Muscle layer of duodenum (tissue), 2 donors: ENCODE measurements around the gene PLCD4.

Experiments used
- H3K27ac ChIP-seq: one replicate; pipeline ENCODE4 v1.7.0; 2013; ENCODE audit warnings: mild to moderate bottlenecking, low read length
- H3K27me3 ChIP-seq: one replicate; pipeline ENCODE4 v1.7.0; 2013; ENCODE audit warnings: low read depth, mild to moderate bottlenecking, control low read depth, low read length
- H3K36me3 ChIP-seq, 2 donors: one replicate each; pipeline ENCODE4 v1.7.0; 2013; ENCODE audit warnings: low read length in 2 of 2, control low read depth in 1 of 2, mild to moderate bottlenecking in 1 of 2; ENCODE audit not compliant: insufficient read depth in 2 of 2, control insufficient read depth in 1 of 2
- H3K4me1 ChIP-seq, 2 donors: one replicate each; pipeline ENCODE4 v1.7.0; 2013; ENCODE audit warnings: low read length in 2 of 2, mild to moderate bottlenecking in 2 of 2, control low read depth in 1 of 2, moderate library complexity in 1 of 2; ENCODE audit not compliant: insufficient read depth in 2 of 2, control insufficient read depth in 1 of 2
- H3K4me3 ChIP-seq, 2 donors: one replicate each; pipeline ENCODE4 v1.7.0; 2013; ENCODE audit warnings: low read length in 2 of 2, low read depth in 1 of 2, mild to moderate bottlenecking in 1 of 2
- H3K9me3 ChIP-seq, 2 donors: one replicate each; pipeline ENCODE4 v1.7.0; 2013; ENCODE audit warnings: low read length in 2 of 2, control low read depth in 1 of 2, mild to moderate bottlenecking in 1 of 2; ENCODE audit not compliant: control insufficient read depth in 1 of 2
- donor health status: healthy.

PLCD4 gene

DNA sequence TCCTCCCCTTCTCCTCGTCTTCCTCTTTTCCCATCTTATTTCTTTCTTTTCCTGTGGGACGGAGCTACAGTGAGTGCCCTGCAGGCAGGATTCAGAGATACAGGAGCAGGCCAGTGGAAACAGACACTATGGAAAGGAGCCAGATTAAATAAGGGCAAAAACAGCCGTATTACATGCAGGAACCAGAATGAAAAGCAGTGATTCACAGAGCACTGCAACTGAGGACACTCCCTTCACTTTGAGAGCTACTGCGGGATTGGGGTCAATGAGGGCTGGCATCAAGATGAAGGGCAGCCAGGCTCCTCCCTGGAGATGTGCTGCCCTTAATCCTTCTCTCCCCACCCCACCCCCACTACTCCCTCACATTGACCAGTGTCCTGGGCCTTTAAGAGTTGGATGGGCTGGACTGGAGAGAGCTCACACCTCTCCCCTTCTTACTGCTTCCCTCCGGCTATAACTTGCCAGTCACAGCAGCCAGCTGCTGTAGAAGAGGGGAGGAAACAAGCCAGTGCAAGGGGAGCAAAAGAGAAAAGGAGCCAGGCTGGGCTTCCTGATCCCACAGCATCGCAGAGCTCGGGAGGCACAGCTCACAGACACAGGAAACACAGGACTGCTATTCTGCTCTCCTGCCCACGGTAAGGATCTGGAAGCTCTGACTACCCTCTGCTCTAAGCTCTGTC, at the start of gene PLCD4:
Gene PLCD4, plus strand, starts transcription at position 464 of the 680 bp plus-strand sequence. CDS start 7,841 bp downstream, outside the sequence.
- H3K4me3 ChIP-seq, result peak within 1 kb of the TSS; percentile 47 to 56
- peak within 1 kb of the TSS; percentile 6 for H3K27ac ChIP-seq
- no peaks in the 10 kb centered on the region for H3K27me3 ChIP-seq
- no peaks in the 10 kb centered on the region for H3K36me3 ChIP-seq
- H3K9me3 ChIP-seq, result no peaks in the 10 kb centered on the region
- peaks cover 0 to 15% of the 10 kb centered on the region in 2 donors for H3K4me1 ChIP-seq

DNA sequence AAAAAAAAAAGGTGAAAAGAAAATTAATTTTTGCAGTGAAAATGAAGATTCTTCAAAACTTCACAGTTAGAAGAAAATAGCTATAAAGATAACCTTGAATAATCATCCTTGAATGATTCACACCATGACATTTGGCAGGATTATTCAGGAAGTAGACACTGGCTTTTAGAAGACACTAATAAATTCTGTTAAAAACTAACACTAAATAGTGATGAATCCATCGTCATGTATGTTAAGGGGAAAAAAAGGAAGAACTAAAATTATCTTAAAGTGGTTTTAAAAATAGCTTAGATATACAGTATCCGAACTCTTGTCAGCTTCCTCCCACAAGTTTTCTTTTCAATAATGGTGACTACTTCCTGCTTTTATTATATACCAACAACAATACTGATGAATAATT, 49.8 kb upstream of the PLCD4 start:
- no peaks in the 10 kb centered on the region for H3K9me3 ChIP-seq
- no peak overlapping the region for H3K4me3 ChIP-seq
- no peaks in the 10 kb centered on the region for H3K4me1 ChIP-seq
- H3K27me3 ChIP-seq, result no peaks in the 10 kb centered on the region
- peaks cover 25 to 33% of the 10 kb centered on the region in 2 donors for H3K36me3 ChIP-seq
- H3K27ac ChIP-seq, result no peak overlapping the region

DNA sequence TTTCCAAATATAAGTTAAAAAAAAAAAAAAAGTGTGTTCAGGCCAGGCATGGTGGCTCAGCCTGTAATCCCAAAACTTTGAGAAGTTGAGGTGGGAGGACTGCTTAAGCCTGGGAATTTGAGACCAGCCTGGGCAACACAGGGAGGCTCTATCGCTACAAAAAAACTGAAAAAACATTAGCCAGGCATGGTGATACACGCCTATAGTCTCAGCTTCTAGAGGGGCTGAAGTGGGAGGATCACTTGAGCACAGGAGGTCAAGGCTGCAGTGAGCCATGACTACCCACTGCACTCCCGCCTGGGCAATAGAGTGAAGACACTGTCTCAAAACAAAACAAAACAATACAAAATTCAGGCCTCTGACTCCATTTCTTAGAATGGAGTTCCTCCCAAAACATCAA, 48.7 kb upstream of the PLCD4 start:
- Histone ChIP-seq H3K9me3 (no peaks in the 10 kb centered on the region), H3K27me3 (no peaks in the 10 kb centered on the region), H3K4me1 (no peaks in the 10 kb centered on the region), H3K36me3 (peaks cover 20 to 27% of the 10 kb centered on the region in 2 donors), H3K4me3 (no peak overlapping the region), H3K27ac (no peak overlapping the region)

DNA sequence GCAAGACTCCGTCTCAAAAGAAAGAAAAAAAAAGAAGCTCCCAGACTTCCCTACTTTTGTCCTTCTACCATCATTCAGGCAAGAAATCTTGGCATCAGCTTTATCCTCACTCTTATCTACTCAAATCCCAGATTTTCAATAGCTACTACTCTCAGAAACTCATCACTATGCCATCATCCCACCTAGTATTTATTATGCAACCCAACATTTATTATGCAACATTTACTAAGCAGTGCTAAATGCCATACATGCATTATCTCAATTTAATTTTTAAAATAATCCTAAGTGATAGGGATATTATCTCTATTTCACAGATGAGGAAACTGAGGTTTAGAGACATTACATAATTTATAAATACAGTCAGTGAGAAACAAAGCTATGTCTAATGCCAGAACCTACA, 43.6 kb upstream of the PLCD4 start:
- Histone ChIP-seq H3K27ac (no peak overlapping the region), H3K36me3 (peaks cover 7 to 33% of the 10 kb centered on the region in 2 donors), H3K4me1 (peaks cover 9 to 13% of the 10 kb centered on the region in 2 donors), H3K27me3 (no peaks in the 10 kb centered on the region), H3K9me3 (no peaks in the 10 kb centered on the region), H3K4me3 (no peak overlapping the region)

DNA sequence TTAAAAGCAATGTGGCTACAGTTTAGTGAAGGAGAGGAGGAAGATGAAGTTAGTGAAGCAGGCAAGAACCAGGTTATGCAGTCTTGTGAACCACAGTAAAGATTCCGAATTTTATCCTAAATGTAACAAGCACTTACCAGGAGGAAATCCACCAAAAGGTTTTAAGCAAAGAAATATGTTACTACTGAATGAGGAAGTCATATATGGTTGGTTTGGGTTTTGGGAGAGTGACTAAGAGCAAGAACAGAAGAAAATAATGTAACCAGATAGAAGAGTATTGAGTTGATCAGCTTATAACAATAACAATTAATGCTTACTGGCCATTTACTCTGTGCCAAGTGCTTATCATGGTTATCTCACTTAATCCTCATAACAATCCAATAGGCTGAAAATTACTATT, 41.4 kb upstream of the PLCD4 start:
- Histone ChIP-seq H3K4me3 (no peak overlapping the region), H3K9me3 (no peaks in the 10 kb centered on the region), H3K36me3 (peaks cover 0 to 30% of the 10 kb centered on the region in 2 donors), H3K4me1 (peaks cover 20 to 30% of the 10 kb centered on the region in 2 donors), H3K27me3 (no peaks in the 10 kb centered on the region), H3K27ac (no peak overlapping the region)

DNA sequence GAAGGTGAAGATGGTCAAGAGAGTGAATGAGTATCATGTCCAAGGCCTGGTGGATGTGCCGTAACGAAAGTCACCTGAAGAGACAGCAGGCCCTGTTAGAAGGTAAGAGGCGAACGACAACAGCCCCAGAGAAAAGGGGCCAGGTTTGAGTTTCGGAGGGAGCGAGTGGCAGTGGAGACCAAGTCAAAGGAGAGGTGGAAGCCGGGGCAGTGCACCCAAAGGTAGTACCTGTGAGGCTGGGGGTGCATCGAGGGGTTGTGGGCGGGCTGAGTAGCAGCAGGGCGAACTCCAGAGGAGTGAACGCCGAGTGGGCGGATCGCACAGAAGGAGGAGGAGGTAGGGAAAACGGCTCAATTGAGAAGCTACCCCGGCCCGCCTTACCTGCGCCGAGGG, 39.9 kb upstream of the PLCD4 start:
- peak overlapping the region; percentile 66 to 85 for H3K4me3 ChIP-seq
- no peaks in the 10 kb centered on the region for H3K9me3 ChIP-seq
- H3K4me1 ChIP-seq, result peaks cover 22 to 33% of the 10 kb centered on the region in 2 donors

DNA sequence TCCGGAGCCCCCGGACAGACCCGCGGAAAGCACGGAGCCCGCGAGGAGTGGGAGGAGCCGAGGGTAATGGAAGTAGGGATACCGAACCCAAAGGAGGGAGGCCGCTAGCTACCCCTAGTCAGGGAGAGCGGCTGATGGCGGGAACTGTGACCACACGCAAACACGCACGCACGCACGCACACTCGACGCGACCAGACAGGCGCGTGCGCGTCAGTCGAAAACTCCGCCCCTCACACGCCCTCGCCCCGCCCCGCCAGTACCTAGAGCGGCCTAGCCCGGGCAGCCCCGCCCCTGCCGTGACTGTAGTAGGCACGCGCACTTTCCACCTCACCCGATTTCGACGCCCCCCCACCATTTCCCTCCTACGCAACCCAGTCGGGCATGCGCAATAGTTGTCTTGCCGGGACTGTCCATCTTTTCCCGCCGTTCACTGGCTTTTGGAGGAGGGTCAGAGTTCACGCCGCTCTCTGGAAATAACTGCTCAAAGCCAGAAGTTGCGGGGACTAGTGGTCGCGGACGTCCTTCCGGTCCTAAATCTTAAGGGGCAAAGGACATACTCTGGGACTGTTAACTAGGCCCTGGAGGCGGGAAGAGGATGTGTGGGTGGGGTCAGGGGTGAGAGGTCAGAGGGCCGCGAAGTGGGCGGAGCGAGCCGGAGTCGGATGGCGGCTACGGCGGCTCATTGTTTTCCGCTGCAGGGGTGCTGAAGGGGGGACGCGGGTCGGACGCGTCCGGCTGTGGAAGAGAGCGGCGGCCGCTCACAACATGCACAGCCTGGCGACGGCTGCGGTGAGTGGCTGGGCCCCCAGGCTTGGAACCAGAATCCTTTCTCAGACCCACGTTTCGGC, 39.3 kb upstream of the PLCD4 start, which contains the start of the genes CNOT9 and USP37:
Gene CNOT9, plus strand, starts transcription at position 650 of the 848 bp plus-strand sequence. Its CDS starts 116 bp downstream, at position 766.
Gene USP37, minus strand, starts transcription at position 162 of the 848 bp plus-strand sequence. CDS start 9,698 bp downstream, outside the sequence.
- Histone ChIP-seq H3K9me3 (no peaks in the 10 kb centered on the region), H3K36me3 (peaks cover 0 to 20% of the 10 kb centered on the region in 2 donors), H3K27me3 (no peaks in the 10 kb centered on the region), H3K4me3 (peak within 1 kb of the TSS; percentile 74 to 85), H3K4me1 (peaks cover 22 to 36% of the 10 kb centered on the region in 2 donors), H3K27ac (peak within 1 kb of the TSS; percentile 95)

More for the DNA sequence above, 39.9 kb upstream of the PLCD4 start:
- peak overlapping the region; percentile 83 for H3K27ac ChIP-seq
- H3K36me3 ChIP-seq, result peaks cover 0 to 20% of the 10 kb centered on the region in 2 donors
- no peaks in the 10 kb centered on the region for H3K27me3 ChIP-seq

DNA sequence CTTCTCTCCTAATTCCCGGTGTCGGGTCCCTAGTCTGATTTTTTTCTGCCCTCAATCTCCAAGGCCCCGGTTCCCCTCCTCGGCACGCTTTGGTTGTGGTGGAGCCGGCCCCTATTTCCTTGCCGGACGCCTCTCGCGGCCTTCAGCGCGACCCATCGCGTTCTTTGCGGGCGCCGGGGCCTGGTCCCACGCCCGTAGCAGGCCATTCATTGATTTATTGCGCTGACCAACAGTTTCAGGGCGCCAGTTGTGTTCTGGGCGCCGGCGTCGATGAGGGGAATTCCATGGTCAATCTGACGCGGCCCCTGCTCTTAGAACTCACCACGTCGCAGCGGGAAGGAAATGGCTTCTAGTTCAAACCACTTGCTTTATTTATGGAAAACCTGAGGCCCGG, 38.7 kb upstream of the PLCD4 start:
- peak overlapping the region; percentile 74 to 85 for H3K4me3 ChIP-seq
- peak overlapping the region; percentile 95 for H3K27ac ChIP-seq
- peaks cover 0 to 20% of the 10 kb centered on the region in 2 donors for H3K36me3 ChIP-seq
- H3K4me1 ChIP-seq, result peaks cover 22 to 36% of the 10 kb centered on the region in 2 donors
- no peaks in the 10 kb centered on the region for H3K9me3 ChIP-seq
- no peaks in the 10 kb centered on the region for H3K27me3 ChIP-seq

DNA sequence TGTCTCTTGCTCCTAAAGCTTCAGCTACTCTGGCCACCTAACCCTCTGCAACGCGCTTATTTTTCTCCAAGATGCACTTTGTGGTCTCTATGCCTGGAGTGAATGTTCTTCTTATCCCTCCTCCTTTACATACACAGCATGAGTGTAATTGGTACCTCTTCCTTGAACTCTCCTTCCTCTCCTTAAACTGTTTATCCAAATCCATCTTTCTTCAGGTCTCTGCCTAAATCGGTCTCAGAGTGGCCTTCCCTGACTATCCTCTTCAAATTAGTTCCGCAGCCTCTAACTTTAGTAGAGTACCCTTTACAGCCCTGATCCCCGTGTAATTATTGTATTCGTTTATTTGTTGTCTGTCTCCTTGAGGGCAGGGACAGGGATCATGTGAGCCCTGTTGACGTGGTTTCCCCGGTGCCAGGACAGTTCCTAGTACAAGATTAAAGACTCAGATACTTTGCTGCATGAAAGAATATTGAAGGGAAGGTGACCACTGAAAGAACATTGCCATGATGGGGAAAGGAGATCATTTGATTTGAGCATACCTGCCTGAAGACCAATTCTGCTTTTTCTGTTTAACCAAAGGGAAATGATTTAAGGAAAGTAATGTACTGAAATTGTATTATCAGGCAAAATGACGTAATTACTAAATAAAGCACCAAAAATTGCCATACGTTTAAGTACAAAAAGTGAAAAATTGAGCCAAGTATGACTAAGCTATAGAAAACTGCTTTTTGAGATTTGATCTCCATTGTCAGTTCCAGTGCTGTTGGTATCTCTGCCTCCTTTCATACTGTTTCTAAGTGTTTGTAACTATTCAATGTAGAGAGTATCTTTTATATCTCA, 37.8 kb upstream of the PLCD4 start:
- peaks cover 7 to 25% of the 10 kb centered on the region in 2 donors for H3K36me3 ChIP-seq
- H3K4me1 ChIP-seq, result peaks cover 22 to 36% of the 10 kb centered on the region in 2 donors
- H3K27me3 ChIP-seq, result no peaks in the 10 kb centered on the region
- peak overlapping the region; percentile 74 to 85 for H3K4me3 ChIP-seq
- H3K9me3 ChIP-seq, result no peaks in the 10 kb centered on the region
- peak overlapping the region; percentile 95 for H3K27ac ChIP-seq

DNA sequence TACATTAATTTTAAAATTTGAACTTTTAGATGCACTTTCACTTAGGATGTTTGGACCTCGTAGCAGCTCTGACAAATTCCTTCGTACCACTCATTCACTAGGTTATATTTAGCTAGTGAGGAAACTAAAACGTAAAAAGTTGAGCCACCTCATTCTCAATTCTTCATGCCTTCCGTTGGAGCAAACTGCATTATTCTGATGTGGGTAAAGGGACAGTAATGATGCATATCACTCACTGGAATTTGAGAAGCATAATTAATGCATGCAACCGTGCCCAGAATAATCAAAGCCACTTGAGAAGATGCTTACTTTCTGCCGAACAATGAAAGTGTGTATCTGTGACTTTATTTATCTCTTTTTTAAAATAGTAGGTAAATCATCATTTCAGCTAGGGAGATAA, 36.8 kb upstream of the PLCD4 start:
- no peaks in the 10 kb centered on the region for H3K9me3 ChIP-seq
- peak overlapping the region; percentile 74 to 85 for H3K4me3 ChIP-seq
- no peaks in the 10 kb centered on the region for H3K27me3 ChIP-seq
- H3K36me3 ChIP-seq, result peaks cover 7 to 25% of the 10 kb centered on the region in 2 donors
- H3K4me1 ChIP-seq, result peaks cover 22 to 36% of the 10 kb centered on the region in 2 donors
- peak overlapping the region; percentile 95 for H3K27ac ChIP-seq
